HEK293 (cell line): ENCODE data around the gene CFAP70.

Experiments used
- BCL11A ChIP-seq: fragments of 450-650 bp; formaldehyde crosslinking; IDR thresholded peaks from 2 replicates; pipeline ENCODE4 v1.5.1; 2016; ENCODE audit warnings: low read depth, missing biosample characterization, missing genetic modification characterization
- ZBTB20 ChIP-seq: fragments of 450-650 bp; formaldehyde crosslinking; IDR thresholded peaks from 2 replicates; pipeline ENCODE4 v1.5.1; 2016; ENCODE audit warnings: missing biosample characterization, missing genetic modification characterization
- ZNF561 ChIP-seq: fragments of 450-650 bp; IDR thresholded peaks from 2 replicates; pipeline ENCODE4 v1.5.1; 2018; ENCODE audit warnings: missing biosample characterization, missing genetic modification characterization, borderline replicate concordance
- ZNF704 ChIP-seq: fragments of 450-650 bp; formaldehyde crosslinking; IDR thresholded peaks from 2 replicates; pipeline ENCODE4 v1.5.1; 2016; ENCODE audit warnings: missing biosample characterization, missing genetic modification characterization
- ZNF768 ChIP-seq: fragments of 450-650 bp; formaldehyde crosslinking; IDR thresholded peaks from 2 replicates; pipeline ENCODE4 v1.5.1; 2018; ENCODE audit warnings: missing biosample characterization, mild to moderate bottlenecking, missing genetic modification characterization
- ZXDB ChIP-seq: fragments of 450-650 bp; formaldehyde crosslinking; IDR thresholded peaks from 2 replicates; pipeline ENCODE4 v1.5.1; 2016; ENCODE audit warnings: missing biosample characterization, missing genetic modification characterization
- TF ChIP-seq, protein P1 (sequence below): fragments of 450-650 bp; formaldehyde crosslinking; IDR thresholded peaks from 2 replicates; pipeline ENCODE4 v1.5.1; 2016; ENCODE audit warnings: missing biosample characterization, missing genetic modification characterization
- TF ChIP-seq, protein P2 (sequence below): fragments of 450-650 bp; formaldehyde crosslinking; IDR thresholded peaks from 2 replicates; pipeline ENCODE4 v1.5.1; 2016; ENCODE audit warnings: missing biosample characterization, missing genetic modification characterization
- TF ChIP-seq, protein P3 (sequence below): fragments of 450-650 bp; formaldehyde crosslinking; IDR thresholded peaks from 2 replicates; pipeline ENCODE4 v1.5.1; 2016; ENCODE audit warnings: missing biosample characterization, missing genetic modification characterization

GRCh38 chr10:73281097-73281496 is 77.6 kb downstream of the CFAP70 start:
- TF ChIP-seq ZNF768 (tag by site-specific recombination) (no peak), BCL11A (tag by site-specific recombination) (no peak), ZNF561 (tag by site-specific recombination) (no peak), ZBTB20 (tag by site-specific recombination) (no peak), ZNF704 (tag by site-specific recombination) (no peak), ZXDB (tag by site-specific recombination) (no peak)
- TF ChIP-seq, protein P1, sequence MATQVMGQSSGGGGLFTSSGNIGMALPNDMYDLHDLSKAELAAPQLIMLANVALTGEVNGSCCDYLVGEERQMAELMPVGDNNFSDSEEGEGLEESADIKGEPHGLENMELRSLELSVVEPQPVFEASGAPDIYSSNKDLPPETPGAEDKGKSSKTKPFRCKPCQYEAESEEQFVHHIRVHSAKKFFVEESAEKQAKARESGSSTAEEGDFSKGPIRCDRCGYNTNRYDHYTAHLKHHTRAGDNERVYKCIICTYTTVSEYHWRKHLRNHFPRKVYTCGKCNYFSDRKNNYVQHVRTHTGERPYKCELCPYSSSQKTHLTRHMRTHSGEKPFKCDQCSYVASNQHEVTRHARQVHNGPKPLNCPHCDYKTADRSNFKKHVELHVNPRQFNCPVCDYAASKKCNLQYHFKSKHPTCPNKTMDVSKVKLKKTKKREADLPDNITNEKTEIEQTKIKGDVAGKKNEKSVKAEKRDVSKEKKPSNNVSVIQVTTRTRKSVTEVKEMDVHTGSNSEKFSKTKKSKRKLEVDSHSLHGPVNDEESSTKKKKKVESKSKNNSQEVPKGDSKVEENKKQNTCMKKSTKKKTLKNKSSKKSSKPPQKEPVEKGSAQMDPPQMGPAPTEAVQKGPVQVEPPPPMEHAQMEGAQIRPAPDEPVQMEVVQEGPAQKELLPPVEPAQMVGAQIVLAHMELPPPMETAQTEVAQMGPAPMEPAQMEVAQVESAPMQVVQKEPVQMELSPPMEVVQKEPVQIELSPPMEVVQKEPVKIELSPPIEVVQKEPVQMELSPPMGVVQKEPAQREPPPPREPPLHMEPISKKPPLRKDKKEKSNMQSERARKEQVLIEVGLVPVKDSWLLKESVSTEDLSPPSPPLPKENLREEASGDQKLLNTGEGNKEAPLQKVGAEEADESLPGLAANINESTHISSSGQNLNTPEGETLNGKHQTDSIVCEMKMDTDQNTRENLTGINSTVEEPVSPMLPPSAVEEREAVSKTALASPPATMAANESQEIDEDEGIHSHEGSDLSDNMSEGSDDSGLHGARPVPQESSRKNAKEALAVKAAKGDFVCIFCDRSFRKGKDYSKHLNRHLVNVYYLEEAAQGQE, result no peak
- TF ChIP-seq, protein P2, sequence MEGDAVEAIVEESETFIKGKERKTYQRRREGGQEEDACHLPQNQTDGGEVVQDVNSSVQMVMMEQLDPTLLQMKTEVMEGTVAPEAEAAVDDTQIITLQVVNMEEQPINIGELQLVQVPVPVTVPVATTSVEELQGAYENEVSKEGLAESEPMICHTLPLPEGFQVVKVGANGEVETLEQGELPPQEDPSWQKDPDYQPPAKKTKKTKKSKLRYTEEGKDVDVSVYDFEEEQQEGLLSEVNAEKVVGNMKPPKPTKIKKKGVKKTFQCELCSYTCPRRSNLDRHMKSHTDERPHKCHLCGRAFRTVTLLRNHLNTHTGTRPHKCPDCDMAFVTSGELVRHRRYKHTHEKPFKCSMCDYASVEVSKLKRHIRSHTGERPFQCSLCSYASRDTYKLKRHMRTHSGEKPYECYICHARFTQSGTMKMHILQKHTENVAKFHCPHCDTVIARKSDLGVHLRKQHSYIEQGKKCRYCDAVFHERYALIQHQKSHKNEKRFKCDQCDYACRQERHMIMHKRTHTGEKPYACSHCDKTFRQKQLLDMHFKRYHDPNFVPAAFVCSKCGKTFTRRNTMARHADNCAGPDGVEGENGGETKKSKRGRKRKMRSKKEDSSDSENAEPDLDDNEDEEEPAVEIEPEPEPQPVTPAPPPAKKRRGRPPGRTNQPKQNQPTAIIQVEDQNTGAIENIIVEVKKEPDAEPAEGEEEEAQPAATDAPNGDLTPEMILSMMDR (tag by site-specific recombination), result no peak
- TF ChIP-seq, protein P3, sequence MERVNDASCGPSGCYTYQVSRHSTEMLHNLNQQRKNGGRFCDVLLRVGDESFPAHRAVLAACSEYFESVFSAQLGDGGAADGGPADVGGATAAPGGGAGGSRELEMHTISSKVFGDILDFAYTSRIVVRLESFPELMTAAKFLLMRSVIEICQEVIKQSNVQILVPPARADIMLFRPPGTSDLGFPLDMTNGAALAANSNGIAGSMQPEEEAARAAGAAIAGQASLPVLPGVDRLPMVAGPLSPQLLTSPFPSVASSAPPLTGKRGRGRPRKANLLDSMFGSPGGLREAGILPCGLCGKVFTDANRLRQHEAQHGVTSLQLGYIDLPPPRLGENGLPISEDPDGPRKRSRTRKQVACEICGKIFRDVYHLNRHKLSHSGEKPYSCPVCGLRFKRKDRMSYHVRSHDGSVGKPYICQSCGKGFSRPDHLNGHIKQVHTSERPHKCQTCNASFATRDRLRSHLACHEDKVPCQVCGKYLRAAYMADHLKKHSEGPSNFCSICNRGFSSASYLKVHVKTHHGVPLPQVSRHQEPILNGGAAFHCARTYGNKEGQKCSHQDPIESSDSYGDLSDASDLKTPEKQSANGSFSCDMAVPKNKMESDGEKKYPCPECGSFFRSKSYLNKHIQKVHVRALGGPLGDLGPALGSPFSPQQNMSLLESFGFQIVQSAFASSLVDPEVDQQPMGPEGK, result no peak
